ENCODE results near the gene NGB. TPM values are rescaled to one million over a fixed set of nuclear protein-coding genes. Genes with fewer than 3 reads are reported as not detected.

NGB gene
- total RNA-seq, 1 experiment from 2014 or later: not detected

- DNase-seq (ENCODE audit: low spot score): no peak
Measured at GRCh38 chr14:77231721-77232120, 39.3 kb downstream of the NGB start.

DNA sequence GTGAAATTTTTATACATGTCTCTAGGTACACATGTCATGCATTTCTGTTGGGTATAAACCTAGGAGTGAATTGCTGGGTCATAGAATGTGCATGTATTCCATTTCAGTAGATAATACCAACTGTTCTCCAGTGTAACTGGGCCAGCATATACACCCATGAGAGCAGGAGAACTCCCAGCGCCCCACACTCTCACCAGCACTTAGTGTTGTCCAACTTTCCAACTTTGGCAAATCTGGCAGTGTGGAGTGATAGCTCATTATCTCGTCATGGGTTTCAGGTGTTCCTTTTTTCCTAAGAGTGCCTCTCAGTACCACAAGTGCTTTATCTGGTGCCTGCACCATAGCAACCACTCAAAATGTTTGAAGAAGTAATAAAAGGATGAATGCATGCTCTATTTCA lies 40.1 kb downstream of the NGB start:
- DNase-seq (ENCODE audit: low spot score): no peak

GRCh38 chr14:77228056-77228455 lies 43.0 kb downstream of the NGB start:
- DNase-seq (ENCODE audit: low spot score): no peak

DNA sequence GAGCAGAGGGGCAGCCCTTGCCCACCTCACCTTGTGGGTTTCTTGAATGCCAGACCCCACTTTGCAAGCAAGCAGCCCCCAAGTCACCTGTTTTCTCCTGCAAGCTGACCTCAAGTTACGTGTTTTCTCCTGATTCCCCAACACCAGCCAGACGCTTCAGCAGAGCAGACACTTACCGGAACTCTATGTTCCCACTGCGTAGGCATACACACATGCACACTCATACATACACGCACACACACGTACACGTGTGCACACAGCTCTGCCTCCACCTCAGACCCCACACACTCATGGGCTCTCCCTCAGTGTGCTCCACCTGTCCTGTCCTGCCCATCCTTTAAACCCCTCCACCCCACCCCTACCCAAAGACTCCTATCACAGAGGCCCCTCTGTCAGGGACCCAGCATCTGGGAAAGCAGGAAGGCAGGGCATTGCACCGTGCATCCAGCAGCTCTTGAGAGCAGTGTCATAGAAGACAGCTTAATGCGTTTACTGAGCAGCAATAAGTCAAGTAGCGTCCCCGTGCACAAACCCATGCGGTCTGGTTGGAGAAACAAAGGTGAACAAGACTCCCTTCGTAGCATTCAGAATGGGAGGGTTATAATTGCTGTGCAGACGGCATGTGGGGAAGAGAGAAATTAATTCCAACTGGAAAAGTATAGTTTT lies 45.0 kb downstream of the NGB start:
- DNase-seq (ENCODE audit: low spot score): no peak

GRCh38 chr14:77225254-77225653 lies 45.8 kb downstream of the NGB start:
- DNase-seq (ENCODE audit: low spot score): no peak

- DNase-seq (ENCODE audit: low spot score): no peak
Measured at GRCh38 chr14:77224212-77224611, 46.8 kb downstream of the NGB start.

DNA sequence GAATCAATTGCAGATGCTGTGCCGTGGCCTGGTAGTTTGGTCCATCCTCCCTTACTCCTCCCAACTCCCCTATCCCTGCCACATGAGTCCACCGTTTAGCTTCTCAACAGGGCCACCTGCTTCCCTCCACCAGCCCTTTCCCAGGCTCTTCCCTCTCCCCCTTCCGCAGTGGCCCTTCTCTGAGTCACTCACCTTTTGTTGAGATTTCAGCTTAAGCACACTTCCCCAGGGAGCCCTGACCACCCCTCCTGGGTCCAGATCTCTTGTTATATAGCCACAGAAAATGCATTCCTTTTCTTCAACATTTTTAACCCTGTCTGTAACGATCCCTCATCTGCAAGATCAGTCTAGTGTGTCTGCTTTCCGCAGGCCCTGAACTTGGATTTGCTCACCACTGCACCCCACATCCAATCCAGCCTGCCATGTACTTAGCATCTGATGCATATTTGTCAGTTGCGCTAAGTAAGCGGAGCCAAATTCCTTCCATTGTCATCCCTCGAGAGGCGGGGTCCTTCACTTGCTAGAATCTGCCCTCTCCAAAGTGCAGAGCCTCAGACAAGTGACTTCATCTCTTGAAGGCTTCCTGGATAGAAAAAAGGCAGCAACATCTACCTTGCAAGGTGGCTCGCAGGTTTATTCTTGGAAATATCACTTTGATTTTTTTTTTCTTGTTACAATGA lies 48.3 kb downstream of the NGB start:
- DNase-seq (ENCODE audit: low spot score): no peak

DNA sequence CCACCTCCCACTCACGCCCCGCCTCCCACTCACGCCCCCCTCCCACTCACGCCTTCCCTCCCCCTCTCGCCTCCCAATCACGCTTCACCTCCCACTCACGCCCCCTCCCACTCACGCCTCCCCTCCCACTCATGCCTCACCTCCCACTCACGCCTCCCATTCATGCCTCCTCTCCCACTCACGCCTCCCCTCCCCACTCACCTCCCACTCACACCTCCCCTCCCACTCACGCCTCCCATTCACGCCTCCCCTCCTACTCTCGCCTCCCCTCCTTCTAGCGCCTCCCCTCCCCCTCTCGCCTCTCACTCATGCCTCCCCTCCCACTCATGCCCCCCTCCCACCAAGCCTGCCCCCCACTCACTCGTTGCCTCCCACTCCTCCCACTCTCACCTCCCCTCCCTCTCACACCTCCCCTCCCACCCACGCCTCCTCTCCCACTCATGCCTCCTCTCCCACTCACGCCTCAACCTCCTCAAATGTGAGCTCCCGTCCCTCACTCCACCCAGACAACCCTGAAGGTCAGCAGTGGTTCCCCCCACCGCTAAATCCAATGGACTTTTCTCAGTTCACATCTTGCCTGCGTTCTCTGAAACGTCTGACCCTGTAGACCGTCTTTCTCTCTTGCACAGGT lies 49.6 kb downstream of the NGB start:
- no peak for DNase-seq (ENCODE audit: low spot score)

DNA sequence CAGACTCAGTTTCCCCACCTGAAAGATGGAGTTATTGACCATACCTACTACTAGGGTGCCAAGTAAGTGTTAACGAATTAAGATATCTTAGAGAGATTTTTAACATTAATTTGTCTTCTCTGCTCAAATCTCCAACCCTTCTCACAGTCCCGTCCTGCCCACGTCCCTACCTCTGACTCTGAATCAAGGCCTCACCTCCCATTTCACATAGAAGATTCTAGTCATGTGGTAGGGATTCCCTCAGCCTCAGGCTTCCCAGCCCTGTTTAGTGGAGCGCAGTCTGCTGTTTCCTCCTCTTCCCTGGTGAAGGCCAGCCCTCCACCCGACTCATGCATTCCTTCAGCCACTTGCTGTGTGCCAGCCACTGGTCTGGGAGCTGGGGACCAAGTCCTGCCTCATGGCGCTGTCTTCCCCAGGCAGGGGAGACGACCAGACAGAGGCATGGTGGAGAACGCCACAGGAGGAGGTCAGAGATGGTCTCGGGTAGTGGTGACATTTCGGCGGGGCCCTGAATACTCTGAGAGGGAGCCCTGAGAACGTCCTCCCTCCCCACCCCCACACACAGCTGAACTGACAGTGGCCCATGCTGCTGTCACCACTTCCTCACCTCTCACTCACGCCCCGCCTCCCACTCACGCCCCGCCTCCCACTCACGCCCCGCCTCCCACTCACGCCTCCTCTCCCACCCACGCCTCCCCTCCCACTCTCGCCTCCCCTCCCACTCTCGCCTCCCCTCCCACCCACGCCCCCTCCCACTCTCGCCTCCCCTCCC lies 50.6 kb downstream of the NGB start:
- DNase-seq (ENCODE audit: low spot score): no peak

GRCh38 chr14:77219591-77219990 lies 51.4 kb downstream of the NGB start:
- no peak for DNase-seq (ENCODE audit: low spot score)

- no peak for DNase-seq (ENCODE audit: low spot score)
Measured at GRCh38 chr14:77217551-77217950, 53.5 kb downstream of the NGB start.

Small RNA genes lying within 50 kb of the gene (small RNA-seq; reads per million reads assigned to genes)
- gene MIR1260A: not detected

Other genes starting within 250 kb of the NGB start
- gene IRF2BPL, start 242.5 kb downstream of the NGB start, total RNA-seq (2014; rRNA removed; shearing (Covaris generic)): 25.7 and 31.9 TPM in 2 replicates
- gene CIPC, start 172.9 kb downstream of the NGB start, total RNA-seq (2014; rRNA removed; shearing (Covaris generic)): 9.1 and 11.9 TPM in 2 replicates
- gene ZDHHC22, start 129.4 kb downstream of the NGB start, total RNA-seq (2014; rRNA removed; shearing (Covaris generic)): not detected in 2 replicates
- gene TMEM63C, start 89.4 kb downstream of the NGB start, total RNA-seq (2014; rRNA removed; shearing (Covaris generic)): 2.5 and 3.1 TPM in 2 replicates
- 17.9 and 34.2 TPM in 2 replicates for gene POMT2, start 49.7 kb upstream of the NGB start, total RNA-seq (2014; rRNA removed; shearing (Covaris generic))
- gene GSTZ1, start 49.8 kb upstream of the NGB start, total RNA-seq (2014; rRNA removed; shearing (Covaris generic)): 20.4 and 25.6 TPM in 2 replicates
- gene TMED8, start 105.9 kb upstream of the NGB start, total RNA-seq (2014; rRNA removed; shearing (Covaris generic)): 2.9 and 3.1 TPM in 2 replicates
- gene SAMD15, start 106.2 kb upstream of the NGB start, total RNA-seq (2014; rRNA removed; shearing (Covaris generic)): 0.20 and 0.23 TPM in 2 replicates
- not detected in 2 replicates for gene NOXRED1, start 152.3 kb upstream of the NGB start, total RNA-seq (2014; rRNA removed; shearing (Covaris generic))
- gene VIPAS39, start 186.4 kb upstream of the NGB start, total RNA-seq (2014; rRNA removed; shearing (Covaris generic)): 6.3 and 6.6 TPM in 2 replicates
- 118 and 124 TPM in 2 replicates for gene AHSA1, start 186.9 kb upstream of the NGB start, total RNA-seq (2014; rRNA removed; shearing (Covaris generic))
- not detected in 2 replicates for gene ISM2, start 227.6 kb upstream of the NGB start, total RNA-seq (2014; rRNA removed; shearing (Covaris generic))